Colon (tissue), 2 donors: ENCODE data around the gene YTHDF1.

Experiments used
- FAIRE-seq: peaks from 2 replicates; lab custom pipeline; 2012; peaks lifted over from hg19 to GRCh38; lab: Jason Lieb, UNC
- donor health status: control.
- donor health status: control.

YTHDF1 gene

GRCh38 chr20:63183422-63184146 lies 32.3 kb downstream of the YTHDF1 start:
- FAIRE-seq: no peak

- no peak for FAIRE-seq
Observed at GRCh38 chr20:63182946-63183415, 33.0 kb downstream of the YTHDF1 start.

DNA sequence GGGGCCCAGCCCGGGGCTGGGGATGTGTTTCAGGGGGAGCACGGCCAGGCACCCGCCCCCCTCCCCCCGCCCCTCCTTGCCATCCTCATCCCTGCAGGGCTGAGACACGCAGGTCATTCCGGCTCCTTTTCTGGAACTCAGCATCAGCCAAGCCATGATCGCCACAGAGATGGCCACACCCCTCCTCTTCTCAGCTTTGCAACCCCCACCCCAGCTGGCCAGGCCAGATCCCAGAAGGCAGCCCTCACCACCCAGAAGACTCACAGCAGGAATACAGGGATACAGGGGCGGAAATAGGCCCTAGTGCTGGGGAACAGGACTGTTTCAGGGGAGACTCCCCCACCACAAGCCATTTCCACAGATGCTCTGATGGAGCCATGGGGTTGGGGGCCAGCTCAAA lies 33.5 kb downstream of the YTHDF1 start:
- FAIRE-seq: no peak

DNA sequence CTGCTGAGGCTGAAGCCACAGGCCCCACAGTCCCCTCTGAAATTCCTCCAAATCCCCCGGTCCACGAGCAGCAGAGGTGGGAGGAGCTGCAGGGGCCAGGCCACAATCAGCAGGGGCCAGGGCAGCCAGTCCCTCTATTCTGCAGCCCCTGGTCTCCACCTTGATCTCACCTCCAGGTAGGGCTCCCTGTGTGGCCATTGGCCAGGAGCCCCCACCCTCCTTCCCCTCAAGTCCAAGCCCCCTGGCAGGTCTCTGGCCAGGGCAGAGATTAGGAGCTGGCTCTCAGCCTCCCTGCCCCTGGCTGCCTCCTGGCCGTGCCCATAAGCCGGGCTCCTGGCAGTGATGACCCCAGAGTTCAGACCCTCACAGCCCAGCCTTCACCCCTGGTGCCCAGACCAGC lies 34.7 kb downstream of the YTHDF1 start:
- no peak for FAIRE-seq

GRCh38 chr20:63180569-63181185 lies 35.3 kb downstream of the YTHDF1 start:
- no peak for FAIRE-seq

- FAIRE-seq: no peak
Observed at GRCh38 chr20:63179687-63180568, 36.0 kb downstream of the YTHDF1 start.

DNA sequence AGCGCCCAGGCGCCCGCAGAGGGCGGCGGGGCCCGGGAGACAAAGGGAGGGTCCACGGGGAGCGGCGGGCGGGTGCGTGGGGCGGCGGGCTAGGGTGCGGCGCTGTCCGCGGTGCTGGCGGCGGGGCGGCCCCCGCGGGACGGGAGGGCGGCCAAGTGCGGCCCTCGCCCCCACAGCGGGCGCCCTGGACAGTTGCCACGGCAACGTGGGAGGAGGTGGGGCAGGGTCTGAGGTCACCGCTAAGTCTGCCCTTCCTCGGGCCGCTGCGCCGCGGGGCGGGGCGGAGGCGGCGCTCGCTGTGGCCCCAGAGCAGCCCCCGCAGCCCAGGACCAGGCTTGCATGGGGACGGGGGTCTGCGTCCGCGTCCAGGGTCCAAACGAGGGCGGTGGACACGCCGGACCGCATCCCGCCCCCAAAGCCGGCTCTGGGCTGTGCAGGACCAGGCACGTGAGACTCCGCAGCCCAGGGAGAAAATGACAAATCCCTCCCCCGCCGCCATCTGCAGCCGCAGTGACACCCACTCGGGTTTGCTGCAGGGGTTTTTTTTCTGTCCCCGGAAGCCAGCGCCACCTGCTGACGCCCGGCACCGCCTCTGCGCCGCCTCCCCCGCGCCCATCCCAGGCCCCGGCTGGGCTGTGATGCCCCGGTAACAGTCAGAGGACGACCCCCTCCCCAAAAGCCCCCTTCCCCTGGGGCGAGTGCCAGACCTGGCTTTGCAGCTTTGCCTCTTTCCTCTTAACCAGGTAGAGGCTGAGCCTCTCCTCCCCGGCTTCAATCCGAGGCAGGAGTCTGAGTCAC lies 36.8 kb downstream of the YTHDF1 start:
- FAIRE-seq: no peak

DNA sequence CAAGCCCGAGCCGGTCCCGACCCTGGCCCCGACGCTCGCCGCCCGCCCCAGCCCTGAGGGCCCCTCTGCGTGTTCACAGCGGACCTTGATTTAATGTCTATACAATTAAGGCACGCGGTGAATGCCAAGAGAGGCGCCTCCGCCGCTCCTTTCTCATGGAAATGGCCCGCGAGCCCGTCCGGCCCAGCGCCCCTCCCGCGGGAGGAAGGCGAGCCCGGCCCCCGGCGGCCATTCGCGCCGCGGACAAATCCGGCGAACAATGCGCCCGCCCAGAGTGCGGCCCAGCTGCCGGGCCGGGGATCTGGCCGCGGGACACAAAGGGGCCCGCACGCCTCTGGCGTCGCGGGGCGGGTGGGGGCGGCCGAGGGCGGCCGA lies 37.5 kb downstream of the YTHDF1 start:
- FAIRE-seq: no peak

GRCh38 chr20:63177785-63178445 lies 38.0 kb downstream of the YTHDF1 start:
- no peak for FAIRE-seq

GRCh38 chr20:63177134-63177784 lies 38.7 kb downstream of the YTHDF1 start:
- FAIRE-seq: no peak

DNA sequence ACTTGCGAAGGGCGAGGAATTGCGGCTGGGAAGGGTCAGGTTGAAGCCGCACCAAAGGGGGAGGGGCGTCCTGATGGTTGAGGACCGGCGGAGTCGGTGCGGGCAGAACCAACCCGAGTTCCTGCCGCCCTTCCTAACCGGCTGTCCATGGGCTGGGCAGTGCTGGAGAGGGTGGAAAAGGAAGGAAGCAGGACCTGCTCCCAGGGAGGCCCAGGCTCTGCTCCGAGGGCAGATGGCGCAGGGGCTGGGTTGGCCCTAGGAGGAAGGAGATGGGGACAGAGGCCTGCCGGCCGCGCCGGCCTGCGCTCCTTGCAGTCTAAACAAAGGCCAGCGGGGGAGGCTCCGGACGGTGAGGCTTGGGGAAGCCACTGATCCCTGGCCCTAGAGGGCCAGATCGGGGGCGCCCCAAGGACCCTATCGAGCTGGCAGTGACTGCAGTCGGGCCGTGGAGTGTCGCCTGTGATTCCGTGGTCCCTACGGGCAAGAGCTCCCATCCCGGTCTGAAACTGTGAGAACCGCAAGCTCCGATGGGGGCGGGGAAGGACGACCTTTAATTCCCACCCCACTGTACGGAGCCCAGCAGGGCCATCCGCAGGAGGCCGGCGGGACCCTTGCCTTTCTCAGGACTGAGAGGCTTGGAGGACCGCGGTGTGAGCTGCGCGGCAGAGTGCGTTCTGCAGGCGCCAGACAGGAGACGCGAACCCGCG lies 39.4 kb downstream of the YTHDF1 start:
- FAIRE-seq: no peak

DNA sequence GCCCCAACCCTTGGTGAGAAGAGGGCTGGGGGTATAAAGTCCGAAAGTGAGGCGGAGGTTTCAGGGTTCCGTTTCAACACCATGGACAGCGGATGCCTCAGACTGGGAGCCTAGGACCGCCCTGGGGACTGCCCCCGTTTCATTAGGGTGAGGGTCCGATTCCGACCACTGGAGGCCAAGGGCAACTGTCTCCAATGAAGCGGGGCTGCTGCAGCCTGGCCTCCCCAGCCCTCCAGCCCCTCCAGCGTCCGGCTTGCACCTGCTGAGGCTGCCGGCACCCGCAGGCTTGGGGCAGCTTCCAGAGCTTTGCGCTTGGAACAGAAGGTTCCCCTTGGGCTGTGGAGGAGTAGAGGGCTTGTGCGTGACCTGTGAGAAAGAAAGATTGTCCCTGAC lies 39.9 kb downstream of the YTHDF1 start:
- no peak for FAIRE-seq

DNA sequence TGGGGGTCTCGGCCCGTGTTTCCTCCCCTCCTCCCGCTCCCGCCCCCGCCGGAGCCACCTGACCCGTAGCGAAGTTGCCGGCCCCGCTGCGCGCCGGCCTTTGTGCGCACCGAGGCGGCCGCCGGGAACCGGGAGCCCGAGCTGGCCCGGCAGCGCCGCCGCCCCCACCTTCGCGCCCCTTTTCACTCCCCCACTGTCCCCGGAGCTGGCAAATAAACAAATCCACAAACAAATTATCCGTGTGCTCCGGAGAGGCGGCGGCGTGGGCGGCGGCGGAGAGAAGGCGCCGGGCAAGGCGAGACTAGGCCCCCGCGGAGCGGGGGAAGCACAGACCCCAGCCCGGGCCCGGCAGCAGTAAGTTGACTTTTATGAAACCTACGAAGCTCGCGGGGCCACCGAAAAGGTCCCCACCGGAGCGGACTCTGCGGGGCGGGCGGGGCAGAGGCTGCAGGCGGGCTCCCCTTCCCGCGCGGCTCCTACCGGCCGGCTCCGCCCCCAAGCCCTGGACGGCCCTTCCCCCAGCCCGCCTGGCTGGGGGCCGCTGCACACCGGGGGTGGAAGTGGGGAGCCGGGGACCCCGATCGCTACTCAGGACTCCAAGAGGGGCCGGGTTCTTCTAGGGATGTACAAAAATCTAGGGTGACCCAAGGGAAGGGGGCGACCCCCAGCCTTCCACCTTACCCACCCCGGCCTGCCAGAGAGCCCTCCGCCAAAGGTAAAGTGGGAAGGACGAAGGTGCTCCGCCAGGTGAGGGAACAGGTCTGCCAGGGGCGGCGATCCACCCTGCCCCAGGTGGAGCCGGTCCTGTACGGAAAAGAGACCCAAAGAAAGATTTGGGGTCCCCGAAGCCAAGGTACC lies 40.7 kb downstream of the YTHDF1 start:
- no peak for FAIRE-seq

DNA sequence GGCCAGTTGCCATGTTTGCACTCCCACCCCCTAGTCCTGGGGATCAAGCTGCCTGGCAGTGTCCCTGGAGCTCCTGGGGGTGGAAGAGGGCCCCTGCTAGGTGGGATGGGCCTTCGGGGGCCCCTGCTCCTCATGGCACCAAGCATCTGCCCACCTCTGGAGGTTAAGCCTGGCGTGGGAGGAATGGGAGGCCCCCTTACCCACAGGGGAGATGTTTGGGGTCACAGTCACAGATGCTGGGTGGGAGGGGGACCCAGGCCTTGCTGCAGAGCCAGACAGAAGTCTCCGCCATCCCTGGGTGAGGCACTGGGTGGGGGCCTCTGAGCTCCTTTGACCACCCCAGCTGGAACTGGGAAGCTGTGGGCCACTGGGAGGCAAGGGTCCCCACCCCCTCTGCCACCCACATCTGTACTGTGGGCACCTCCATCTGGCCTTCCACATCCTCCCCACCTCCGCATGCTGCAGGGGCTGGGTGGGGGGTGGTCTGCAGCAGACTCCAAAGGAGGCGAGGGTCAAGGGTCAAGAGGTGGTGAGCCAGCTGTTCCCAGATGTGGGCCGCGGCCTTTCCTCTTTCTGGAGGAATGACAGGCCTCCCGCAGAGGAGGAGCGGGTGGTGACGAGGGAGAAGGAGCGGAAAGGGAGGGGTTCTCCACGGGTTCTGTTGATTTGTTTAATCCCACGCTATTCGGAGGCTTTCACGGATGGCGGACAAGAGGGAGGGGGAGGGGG lies 41.5 kb downstream of the YTHDF1 start:
- FAIRE-seq: no peak

DNA sequence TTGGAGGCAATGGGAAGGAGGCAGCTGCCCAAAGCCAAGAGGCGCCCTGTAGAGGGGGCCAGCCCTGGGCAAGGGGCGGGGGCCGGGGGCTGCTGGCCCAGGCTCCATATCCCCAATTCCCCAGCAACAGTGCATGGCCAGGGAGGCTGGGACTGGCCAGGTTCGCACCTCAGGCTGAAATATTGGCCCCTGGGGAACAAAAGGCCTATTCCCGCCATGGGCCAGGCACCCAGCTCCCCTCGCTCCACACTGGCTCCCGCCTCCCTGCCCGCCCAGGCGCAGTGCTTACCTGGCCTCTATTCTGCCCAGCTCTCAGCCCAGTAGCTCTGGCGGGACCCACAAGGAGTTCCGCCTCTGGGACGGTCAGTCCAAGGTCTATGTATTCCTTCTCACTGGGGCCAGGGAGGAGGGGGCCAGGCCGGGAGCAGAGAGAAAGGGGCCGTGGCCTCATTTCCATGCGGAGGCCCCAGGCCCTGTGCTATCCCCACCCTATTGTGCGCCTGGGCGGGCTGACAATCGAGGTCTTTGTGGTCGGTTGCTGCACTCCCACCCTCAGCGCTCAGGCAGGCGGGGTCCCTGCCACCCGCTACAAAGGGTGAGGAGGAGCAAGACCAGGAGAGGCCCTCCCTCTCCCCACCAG lies 42.3 kb downstream of the YTHDF1 start:
- no peak for FAIRE-seq

DNA sequence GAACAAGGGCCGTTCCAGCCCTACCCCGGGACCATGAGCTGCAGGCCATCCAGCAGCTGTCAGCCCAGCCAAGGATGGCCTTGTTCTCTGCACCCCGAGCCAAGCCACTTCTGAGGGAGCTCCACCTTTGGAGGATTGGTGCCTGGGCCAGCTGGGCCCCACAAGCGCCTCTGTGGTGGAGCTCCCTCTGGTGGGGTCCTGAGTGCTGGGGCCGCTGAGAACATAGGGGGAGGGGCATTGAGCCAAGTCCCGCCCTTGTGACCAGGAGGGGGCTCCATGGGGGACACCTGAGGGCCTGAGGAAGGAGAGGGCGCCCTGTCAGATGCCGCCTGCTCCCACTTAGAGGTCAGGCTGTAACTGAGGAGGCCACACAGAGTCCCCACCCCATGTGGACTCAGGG lies 43.2 kb downstream of the YTHDF1 start:
- no peak for FAIRE-seq

- no peak for FAIRE-seq
Observed at GRCh38 chr20:63171991-63172390, 43.9 kb downstream of the YTHDF1 start.

- no peak for FAIRE-seq
Observed at GRCh38 chr20:63169681-63170080, 46.2 kb downstream of the YTHDF1 start.
